NCI-H2107 treated with DMSO at 0.1 percent for 48 hours (cell line): ENCODE data around the gene MAP3K21.

Source experiments
- DNase-seq: peaks from one replicate; lab custom pipeline; 2025; ENCODE audit not compliant: unreplicated experiment; lab: John Stamatoyannopoulos, UW

Gene MAP3K21

DNA sequence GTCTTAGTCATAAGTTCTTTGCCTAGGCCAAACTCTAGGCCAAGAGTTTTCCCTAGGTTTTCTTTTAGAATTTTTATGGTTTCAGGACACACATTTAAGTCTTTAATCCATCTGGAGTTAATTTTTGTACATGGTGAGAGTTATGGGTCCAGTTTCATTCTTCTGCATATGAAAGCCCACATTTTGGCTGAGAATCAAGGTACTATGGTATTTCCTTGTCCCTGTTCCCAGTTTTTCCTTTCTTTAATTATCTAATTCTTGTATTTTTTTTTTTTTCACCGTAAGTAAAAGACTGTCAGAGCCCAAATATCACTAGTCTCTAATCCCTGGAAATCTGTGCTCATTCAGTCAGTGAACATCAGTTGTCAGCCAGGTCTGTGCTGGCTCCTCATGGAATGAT is 105.4 kb downstream of the MAP3K21 start:
- no peak for DNase-seq

DNA sequence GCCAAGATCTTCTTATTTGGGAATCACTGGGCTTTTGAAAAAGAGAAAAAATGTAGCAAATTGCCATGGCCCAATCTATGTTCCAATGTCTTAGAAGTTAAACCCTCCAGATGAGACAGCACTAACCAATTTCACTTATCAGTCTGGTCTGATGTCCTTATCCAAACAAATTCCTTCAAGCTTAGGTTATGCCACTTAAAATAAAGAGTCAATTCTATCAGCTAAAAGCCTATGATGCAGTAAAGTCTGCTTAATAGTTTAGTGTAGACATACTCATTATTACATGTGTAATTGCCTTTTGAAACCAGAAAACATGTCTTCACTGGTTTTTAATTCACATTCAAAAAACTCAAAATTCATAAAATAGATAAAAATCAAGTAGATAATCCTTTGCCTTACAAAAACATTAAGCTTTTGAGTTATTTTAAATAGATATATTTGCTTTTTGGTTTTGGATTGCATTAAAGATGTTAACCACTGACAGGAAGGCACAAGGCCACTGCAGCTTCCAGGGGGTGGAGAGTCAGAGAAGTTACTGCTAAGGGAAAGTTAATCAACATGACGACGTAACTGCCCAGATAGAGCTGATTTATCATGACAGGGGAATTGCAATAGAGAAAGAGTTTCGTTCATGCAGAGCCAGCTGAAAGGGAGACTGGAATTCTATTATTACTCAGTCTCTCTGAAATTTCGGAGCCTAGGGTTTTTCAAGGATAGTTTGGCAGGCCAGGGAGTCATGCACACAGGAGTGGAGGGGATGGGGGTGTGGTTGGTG is 106.1 kb downstream of the MAP3K21 start:
- DNase-seq: no peak
